GM12878 (cell line): Measurements from ENCODE around the gene IFNL3. TPM values are rescaled to one million over a fixed set of nuclear protein-coding genes. Genes with fewer than 3 reads are reported as not detected.

ENCODE experiments used
- ATAC-seq: fragments of 200-7000 bp; cut with Tn5 transposase; 3 replicates; pipeline ENCODE4 v1.9.1; 2020; ENCODE audit warnings: mild to moderate bottlenecking, moderate library complexity
- BruUV-seq: library from RNA; stranded (reverse); fragments of 400-500 nt; replicated peaks from 2 replicates; lab custom pipeline; 2021; lab: Mats Ljungman, UMichigan
- CTCF ChIA-PET: fragments of 300-600 bp; sonication (Branson Sonifier 250); formaldehyde crosslinking; extraction: SDS; loops from one replicate; lab custom pipeline; 2021; ENCODE audit warnings: inconsistent platforms; lab: Yijun Ruan, JAX
- POLR2A ChIA-PET: fragments of 350-600 bp; formaldehyde crosslinking; extraction: SDS; loops from one replicate; lab custom pipeline; 2021; ENCODE audit warnings: inconsistent platforms; lab: Charles Lee
- RAD21 ChIA-PET: fragments of 300-600 bp; sonication (Branson Sonifier 250); formaldehyde crosslinking; loops from one replicate; lab custom pipeline; 2023; ENCODE audit warnings: antibody characterized with exemption; ENCODE audit not compliant: unreplicated experiment; lab: Charles Lee
- SMC1A ChIA-PET: fragments of 300-600 bp; sonication (Branson Sonifier 250); formaldehyde crosslinking; loops from one replicate; lab custom pipeline; 2023; ENCODE audit not compliant: unreplicated experiment, uncharacterized antibody; lab: Charles Lee
- DNase-seq: peaks from one replicate; pipeline ENCODE4 v3.0.0-alpha.2; 2011; ENCODE audit warnings: low read depth, low spot score
- FAIRE-seq: peaks from 3 replicates; lab custom pipeline; 2011; peaks lifted over from hg19 to GRCh38; lab: Jason Lieb, UNC
- H2AFZ ChIP-seq: 2 replicates; pipeline ENCODE4 v1.6.0; 2011; ENCODE audit warnings: low read depth, low read length, control low read depth; ENCODE audit not compliant: control insufficient read depth
- H3K27ac ChIP-seq: 2 replicates; pipeline ENCODE4 v1.5.1; 2011; ENCODE audit warnings: control low read depth; ENCODE audit not compliant: control insufficient read depth, insufficient read depth
- H3K27me3 ChIP-seq, 2 experiments: replicated peaks in 1 of 2; 2 replicates each; pipeline versions ENCODE4 v1.6.0 to v1.6.1; 2011; ENCODE audit warnings: low read length in 1 of 2; ENCODE audit not compliant: control insufficient read depth in 2 of 2, insufficient read depth in 2 of 2
- H3K36me3 ChIP-seq, 2 experiments: 2 replicates each; pipeline ENCODE4 v1.5.1; 2011; ENCODE audit warnings: low read length in 1 of 2; ENCODE audit not compliant: control insufficient read depth in 2 of 2, insufficient read depth in 2 of 2
- H3K4me1 ChIP-seq: 2 replicates; pipeline ENCODE4 v1.6.1; 2011; ENCODE audit warnings: mild to moderate bottlenecking, low read length, moderate library complexity, mixed read lengths; ENCODE audit not compliant: control insufficient read depth, insufficient read depth
- H3K4me2 ChIP-seq: 2 replicates; pipeline ENCODE4 v1.6.0; 2011; ENCODE audit warnings: control low read depth; ENCODE audit not compliant: control insufficient read depth, insufficient read depth
- H3K4me3 ChIP-seq: fragments of 200-600 bp; sonication (generic); 2 replicates; pipeline ENCODE4 v1.5.1; 2016
- H3K79me2 ChIP-seq: 2 replicates; pipeline ENCODE4 v1.6.0; 2011; ENCODE audit warnings: low read length; ENCODE audit not compliant: control insufficient read depth, insufficient read depth
- H3K9ac ChIP-seq: 2 replicates; pipeline ENCODE4 v1.8.0; 2011; ENCODE audit warnings: low read length, control low read depth, mixed read lengths; ENCODE audit not compliant: control insufficient read depth, insufficient read depth
- H3K9me3 ChIP-seq: replicated peaks from 3 replicates; pipeline ENCODE4 v1.5.1; 2011; ENCODE audit warnings: mild to moderate bottlenecking, low read length; ENCODE audit not compliant: control insufficient read depth, insufficient read depth
- H4K20me1 ChIP-seq: 2 replicates; pipeline ENCODE4 v1.6.0; 2011; ENCODE audit not compliant: control insufficient read depth, insufficient read depth
- CREM ChIP-seq: IDR thresholded peaks from 2 replicates; pipeline ENCODE4 v1.6.1; 2014; ENCODE audit warnings: antibody characterized with exemption, low read depth
- CTCF ChIP-seq, 3 experiments: IDR thresholded peaks in 2 of 3; conservative IDR thresholded peaks in 1 of 3; 2 replicates each; pipeline ENCODE4 v1.5.1; 2011; ENCODE audit warnings: low read depth in 3 of 3, low read length in 3 of 3, mild to moderate bottlenecking in 3 of 3, control low read depth in 2 of 3, moderate library complexity in 2 of 3, inconsistent platforms in 1 of 3, mixed read lengths in 1 of 3; ENCODE audit not compliant: control insufficient read depth in 2 of 3, insufficient read depth in 1 of 3; ENCODE audit errors: extremely low read depth in 1 of 3
- HDAC2 ChIP-seq: fragments of 200-600 bp; sonication (generic); IDR thresholded peaks from 2 replicates; pipeline ENCODE4 v1.6.1; 2017
- HDGF ChIP-seq: fragments of 450-650 bp; IDR thresholded peaks from 2 replicates; pipeline ENCODE4 v1.6.1; 2016; ENCODE audit warnings: antibody characterized with exemption
- IRF3 ChIP-seq: fragments of 450-650 bp; IDR thresholded peaks from 2 replicates; pipeline ENCODE4 v1.6.1; 2014; ENCODE audit warnings: mild to moderate bottlenecking
- IRF5 ChIP-seq: fragments of 450-650 bp; IDR thresholded peaks from 2 replicates; pipeline ENCODE4 v1.6.1; 2017; ENCODE audit warnings: borderline replicate concordance
- NR2F1 ChIP-seq: fragments of 450-650 bp; conservative IDR thresholded peaks from 2 replicates; pipeline ENCODE4 v1.6.1; 2017; ENCODE audit warnings: mild to moderate bottlenecking
- RBBP5 ChIP-seq: fragments of 200-600 bp; sonication (generic); conservative IDR thresholded peaks from 2 replicates; pipeline ENCODE4 v1.6.1; 2016
- SPI1 ChIP-seq: IDR thresholded peaks from 2 replicates; pipeline ENCODE4 v1.6.1; 2011; ENCODE audit warnings: low read depth, mild to moderate bottlenecking, low read length, moderate library complexity, borderline replicate concordance; ENCODE audit not compliant: insufficient read depth
- SUZ12 ChIP-seq: fragments of 200-600 bp; sonication (generic); IDR thresholded peaks from one replicate; pipeline ENCODE4 v1.6.1; 2018; ENCODE audit warnings: antibody characterized with exemption, mild to moderate bottlenecking; ENCODE audit not compliant: unreplicated experiment
- TBL1XR1 ChIP-seq: IDR thresholded peaks from 2 replicates; pipeline ENCODE4 v1.6.1; 2012; ENCODE audit warnings: low read depth, low read length, improper control_type of control experiment
- ZNF592 ChIP-seq: fragments of 450-650 bp; IDR thresholded peaks from 2 replicates; pipeline ENCODE4 v1.6.1; 2017; ENCODE audit warnings: mild to moderate bottlenecking, moderate library complexity
- WGBS: methylation state at CpG from one replicate; pipeline ENCODE4 v1.1.6; 2016; ENCODE audit warnings: low lambda C conversion rate; ENCODE audit not compliant: insufficient replicate concordance, insufficient coverage; ENCODE audit errors: missing lambda C conversion rate; 5-methylcytosine and 5-hydroxymethylcytosine counted together
- in situ Hi-C: fragments of 300-500 bp; cut with MboI; formaldehyde crosslinking; loops from 9 replicates; pipeline ENCODE4 v1.14.3; 2018; ENCODE audit warnings: mixed read lengths
- intact Hi-C: fragments of 100-400 bp; cut with micrococcal nuclease; formaldehyde crosslinking; loops from one replicate; pipeline ENCODE4 v1.14.2; 2022; ENCODE audit not compliant: unreplicated experiment
- polyA plus RNA-seq, 11 experiments: library from polyadenylated mRNA; depleted of rRNA in 4 of 11; unstranded in 6 of 11; stranded (reverse) in 5 of 11; fragments of >200 nt; fragmentation: Nextera tagmentation in 4 of 11; fragmentation: Illumina TruSeq in 1 of 11; extraction: Ambion mirVana in 4 of 11; extraction: Trizol in 1 of 11; gene quantifications; 1 replicate in 1 of 11; 2 replicates in 10 of 11; pipeline versions ENCODE4 v1.2.1 to v1.2.3, GENCODE V29; 2011 to 2016; ENCODE audit warnings: inconsistent platforms in 2 of 11, missing spikeins in 2 of 11, low read depth in 1 of 11
- total RNA-seq, 4 experiments: library from RNA; depleted of rRNA in 3 of 4; stranded (reverse); fragments of >200 nt in 3 of 4; fragmentation: Illumina TruSeq in 1 of 4; extraction: Trizol in 1 of 4; gene quantifications; 2 replicates each; pipeline versions ENCODE4 v1.2.1 to v1.2.3, GENCODE V29; 2013 to 2021

Gene IFNL3
- total and polyA plus RNA-seq, 10 of the 15 experiments (the other 5 are each of a cell fraction or from before 2014, with no cell fraction given): not detected

GRCh38 chr19:39252458-39252857 is 7.7 kb upstream of the IFNL3 start (continued):
- TF ChIP-seq NR2F1: no peak
- no peak for TF ChIP-seq RBBP5
- TF ChIP-seq IRF3: no peak
- TF ChIP-seq TBL1XR1: no peak
- TF ChIP-seq HDGF: no peak

- Histone ChIP-seq H3K79me2 (no peaks in the 10 kb centered on the region), H3K36me3 (no peaks in the 10 kb centered on the region), H3K9me3 (no peaks in the 10 kb centered on the region), H3K27ac (no peak overlapping the region), H3K4me3 (no peak overlapping the region), H4K20me1 (no peaks in the 10 kb centered on the region), H3K9ac (no peak overlapping the region), H3K4me1 (no peaks in the 10 kb centered on the region), H3K4me2 (no peak overlapping the region), H2AFZ (no peak overlapping the region), H3K27me3 (peaks cover 2% of the 10 kb centered on the region in 2 experiments; a peak in 3 of 4 replicates)
- CTCF ChIA-PET: no interaction called here
- 2% methylated on average over 3 of the region's 3 CpGs for WGBS
- in situ Hi-C loops: no loop called here
- no TSS peak for BruUV-seq
- SMC1A ChIA-PET: no interaction called here
- no peak for DNase-seq
- peak; percentile 44 for FAIRE-seq
- intact Hi-C loops: no loop called here
- POLR2A ChIA-PET: no interaction called here
- RAD21 ChIA-PET: no interaction called here
- no peak for ATAC-seq
- TF ChIP-seq SUZ12 (no peak), CREM (no peak), HDAC2 (no peak), CTCF (IDR thresholded peaks at IDR 0.05 in 2 of 3, conservative IDR thresholded peaks at IDR 0.05 in 1 of 3; ENCODE audit: control insufficient read depth in 2 of 3, extremely low read depth in 1 of 3, insufficient read depth in 1 of 3, low read depth in 3 of 3, low read length in 3 of 3) (no peak), SPI1 (no peak), IRF5 (no peak), ZNF592 (no peak)
Observed at GRCh38 chr19:39251846-39252245, 7.0 kb upstream of the IFNL3 start.
